Activated CD8-positive, alpha-beta T cell treated with anti-CD3 and anti-CD28 coated beads, Interleukin-2, amount 10 ng/mL, durations not matched to agents 7 days and 5 days (primary cell): ENCODE measurements around the gene KCNAB1. TPM values are rescaled to one million over a fixed set of nuclear protein-coding genes. Genes with fewer than 3 reads are reported as not detected.

Experiments
- ATAC-seq: fragments of 150-1000 bp; cut with Tn5 transposase; one replicate; pipeline ENCODE4 v1.10.0; 2021; ENCODE audit warnings: moderate library complexity
- CTCF ChIA-PET: fragments of 350-600 bp; sonication (Branson Sonifier 250); formaldehyde crosslinking; loops from one replicate; lab custom pipeline; 2021; ENCODE audit warnings: antibody characterized with exemption; lab: Charles Lee
- POLR2A ChIA-PET: fragments of 350-600 bp; sonication (Branson Sonifier 250); formaldehyde crosslinking; loops from one replicate; lab custom pipeline; 2021; ENCODE audit warnings: antibody characterized with exemption; lab: Charles Lee
- DNase-seq: peaks from one replicate; pipeline ENCODE4 v3.0.0-alpha.2; 2020
- H3K27ac Mint-ChIP-seq: one replicate; pipeline ENCODE4 v1.8.0; 2021; ENCODE audit warnings: mild to moderate bottlenecking, mixed read lengths
- H3K27me3 Mint-ChIP-seq: one replicate; pipeline ENCODE4 v1.8.0; 2021; ENCODE audit warnings: low read depth, mixed read lengths
- H3K36me3 Mint-ChIP-seq: one replicate; pipeline ENCODE4 v1.8.0; 2021; ENCODE audit warnings: low read depth, mixed read lengths
- H3K4me1 Mint-ChIP-seq: one replicate; pipeline ENCODE4 v1.8.0; 2021; ENCODE audit warnings: low read depth, mixed read lengths
- H3K4me3 Mint-ChIP-seq: one replicate; pipeline ENCODE4 v1.8.0; 2021; ENCODE audit warnings: mild to moderate bottlenecking, mixed read lengths
- H3K9me3 Mint-ChIP-seq: one replicate; pipeline ENCODE4 v1.8.0; 2022; ENCODE audit warnings: mixed read lengths; ENCODE audit not compliant: insufficient read depth
- total RNA-seq, 2 experiments: library from RNA; stranded (reverse); gene quantifications; one replicate each; pipeline ENCODE4 v1.2.3, GENCODE V29; 2021

The KCNAB1 gene
- total RNA-seq, 2 experiments from 2014 or later, result 0.08 TPM; not detected in 1

- peaks cover 11% of the 10 kb centered on the region for H3K27me3 Mint-ChIP-seq
- DNase-seq (no peak), ATAC-seq (no peak)
- CTCF ChIA-PET, result no interaction called here
- H3K9me3 Mint-ChIP-seq, result no peaks in the 10 kb centered on the region
- no peak overlapping the region for H3K27ac Mint-ChIP-seq
- no peak overlapping the region for H3K4me3 Mint-ChIP-seq
- H3K4me1 Mint-ChIP-seq, result no peaks in the 10 kb centered on the region
- POLR2A ChIA-PET, result interaction anchor here (0.6 kb wide), 1 partner anchor 101 kb away, joined by 6 read pairs; no protein-coding TSS in a partner anchor
- no peaks in the 10 kb centered on the region for H3K36me3 Mint-ChIP-seq
Observed at GRCh38 chr3:156349111-156349510, 228.7 kb downstream of the KCNAB1 start.

GRCh38 chr3:156349978-156350377, 229.6 kb downstream of the KCNAB1 start:
- no peak for DNase-seq
- Mint-ChIP-seq H3K27me3 (peaks cover 7% of the 10 kb centered on the region), H3K27ac (no peak overlapping the region), H3K9me3 (no peaks in the 10 kb centered on the region), H3K4me1 (no peaks in the 10 kb centered on the region), H3K4me3 (no peak overlapping the region), H3K36me3 (no peaks in the 10 kb centered on the region)
- POLR2A ChIA-PET, result no interaction called here
- CTCF ChIA-PET, result no interaction called here
- ATAC-seq, result no peak

GRCh38 chr3:156350781-156351180, 230.4 kb downstream of the KCNAB1 start:
- no peaks in the 10 kb centered on the region for H3K36me3 Mint-ChIP-seq
- CTCF ChIA-PET, result no interaction called here
- DNase-seq (no peak), ATAC-seq (no peak)
- no peaks in the 10 kb centered on the region for H3K4me1 Mint-ChIP-seq
- no peaks in the 10 kb centered on the region for H3K9me3 Mint-ChIP-seq
- H3K4me3 Mint-ChIP-seq, result no peak overlapping the region
- H3K27ac Mint-ChIP-seq, result no peak overlapping the region
- peaks cover 4% of the 10 kb centered on the region for H3K27me3 Mint-ChIP-seq
- POLR2A ChIA-PET, result no interaction called here

- H3K4me1 Mint-ChIP-seq, result no peaks in the 10 kb centered on the region
- POLR2A ChIA-PET, result no interaction called here
- ATAC-seq (no peak), DNase-seq (no peak)
- CTCF ChIA-PET, result interaction anchor here (1.3 kb wide), 1 partner anchor 199 kb away, joined by 4 read pairs; no protein-coding TSS in a partner anchor
- H3K27me3 Mint-ChIP-seq, result peaks cover 5% of the 10 kb centered on the region
- no peaks in the 10 kb centered on the region for H3K36me3 Mint-ChIP-seq
- H3K27ac Mint-ChIP-seq, result no peak overlapping the region
- no peaks in the 10 kb centered on the region for H3K9me3 Mint-ChIP-seq
- H3K4me3 Mint-ChIP-seq, result no peak overlapping the region
Observed at GRCh38 chr3:156351783-156352182, 231.4 kb downstream of the KCNAB1 start.

- Mint-ChIP-seq H3K27me3 (peaks cover 9% of the 10 kb centered on the region), H3K27ac (no peak overlapping the region), H3K36me3 (no peaks in the 10 kb centered on the region), H3K4me3 (no peak overlapping the region), H3K9me3 (no peaks in the 10 kb centered on the region), H3K4me1 (no peaks in the 10 kb centered on the region)
- DNase-seq, result no peak
- no peak for ATAC-seq
- ChIA-PET POLR2A (no interaction called here), CTCF (interaction anchor here (1.3 kb wide), 1 partner anchor 200 kb away, joined by 4 read pairs; no protein-coding TSS in a partner anchor)
Observed at GRCh38 chr3:156352728-156353127, 232.3 kb downstream of the KCNAB1 start.

- Mint-ChIP-seq H3K4me3 (no peak overlapping the region), H3K9me3 (no peaks in the 10 kb centered on the region), H3K4me1 (no peaks in the 10 kb centered on the region), H3K27me3 (peaks cover 9% of the 10 kb centered on the region), H3K27ac (no peak overlapping the region), H3K36me3 (no peaks in the 10 kb centered on the region)
- ATAC-seq (no peak), DNase-seq (no peak)
- ChIA-PET CTCF (no interaction called here), POLR2A (no interaction called here)
Observed at GRCh38 chr3:156353563-156353962, 233.2 kb downstream of the KCNAB1 start.

- peaks cover 12% of the 10 kb centered on the region for H3K27me3 Mint-ChIP-seq
- no peak overlapping the region for H3K27ac Mint-ChIP-seq
- ChIA-PET CTCF (no interaction called here), POLR2A (no interaction called here)
- H3K4me1 Mint-ChIP-seq, result no peaks in the 10 kb centered on the region
- ATAC-seq, result no peak
- H3K9me3 Mint-ChIP-seq, result no peaks in the 10 kb centered on the region
- no peak overlapping the region for H3K4me3 Mint-ChIP-seq
- H3K36me3 Mint-ChIP-seq, result no peaks in the 10 kb centered on the region
- no peak for DNase-seq
Observed at GRCh38 chr3:156356537-156357363, 236.4 kb downstream of the KCNAB1 start.

GRCh38 chr3:156358232-156358631, 237.9 kb downstream of the KCNAB1 start:
- Mint-ChIP-seq H3K4me3 (no peak overlapping the region), H3K9me3 (no peaks in the 10 kb centered on the region), H3K27ac (no peak overlapping the region), H3K36me3 (no peaks in the 10 kb centered on the region), H3K4me1 (no peaks in the 10 kb centered on the region), H3K27me3 (peaks cover 12% of the 10 kb centered on the region)
- ATAC-seq, result no peak
- no peak for DNase-seq
- CTCF ChIA-PET, result no interaction called here
- POLR2A ChIA-PET, result interaction anchor here (0.6 kb wide), 1 partner anchor 186 kb away, joined by 3 read pairs; no protein-coding TSS in a partner anchor

GRCh38 chr3:156359368-156359767, 239.0 kb downstream of the KCNAB1 start:
- H3K4me3 Mint-ChIP-seq, result no peak overlapping the region
- H3K9me3 Mint-ChIP-seq, result no peaks in the 10 kb centered on the region
- H3K36me3 Mint-ChIP-seq, result no peaks in the 10 kb centered on the region
- POLR2A ChIA-PET, result no interaction called here
- H3K27ac Mint-ChIP-seq, result no peak overlapping the region
- DNase-seq (no peak), ATAC-seq (no peak)
- peaks cover 12% of the 10 kb centered on the region for H3K27me3 Mint-ChIP-seq
- CTCF ChIA-PET, result interaction anchor here (1.0 kb wide), 1 partner anchor 22 kb away, joined by 3 read pairs; no protein-coding TSS in a partner anchor
- no peaks in the 10 kb centered on the region for H3K4me1 Mint-ChIP-seq

GRCh38 chr3:156360083-156360482, 239.7 kb downstream of the KCNAB1 start:
- no peak overlapping the region for H3K27ac Mint-ChIP-seq
- DNase-seq, result no peak
- CTCF ChIA-PET, result interaction anchor here (1.0 kb wide), 1 partner anchor 22 kb away, joined by 3 read pairs; no protein-coding TSS in a partner anchor
- no peaks in the 10 kb centered on the region for H3K4me1 Mint-ChIP-seq
- no peak for ATAC-seq
- H3K9me3 Mint-ChIP-seq, result no peaks in the 10 kb centered on the region
- peaks cover 12% of the 10 kb centered on the region for H3K27me3 Mint-ChIP-seq
- H3K36me3 Mint-ChIP-seq, result no peaks in the 10 kb centered on the region
- POLR2A ChIA-PET, result no interaction called here
- H3K4me3 Mint-ChIP-seq, result no peak overlapping the region

GRCh38 chr3:156360963-156361362, 240.6 kb downstream of the KCNAB1 start:
- H3K4me1 Mint-ChIP-seq, result no peaks in the 10 kb centered on the region
- ATAC-seq (no peak), DNase-seq (no peak)
- POLR2A ChIA-PET, result no interaction called here
- no peaks in the 10 kb centered on the region for H3K9me3 Mint-ChIP-seq
- H3K36me3 Mint-ChIP-seq, result no peaks in the 10 kb centered on the region
- H3K27me3 Mint-ChIP-seq, result peaks cover 12% of the 10 kb centered on the region
- no peak overlapping the region for H3K4me3 Mint-ChIP-seq
- CTCF ChIA-PET, result no interaction called here
- no peak overlapping the region for H3K27ac Mint-ChIP-seq

GRCh38 chr3:156366559-156366958, 246.2 kb downstream of the KCNAB1 start:
- ATAC-seq (no peak), DNase-seq (no peak)
- ChIA-PET CTCF (no interaction called here), POLR2A (no interaction called here)
- no peak overlapping the region for H3K27ac Mint-ChIP-seq
- H3K36me3 Mint-ChIP-seq, result no peaks in the 10 kb centered on the region
- no peak overlapping the region for H3K4me3 Mint-ChIP-seq
- H3K27me3 Mint-ChIP-seq, result peaks cover 2% of the 10 kb centered on the region
- no peaks in the 10 kb centered on the region for H3K9me3 Mint-ChIP-seq
- no peaks in the 10 kb centered on the region for H3K4me1 Mint-ChIP-seq
